SK-N-SH (cell line): ENCODE data around the gene CDKN2B-AS1.

Experiments
- CTCF ChIP-seq: fragments of 200-600 bp; sonication (generic); IDR thresholded peaks from 2 replicates; pipeline ENCODE4 v1.6.1; 2017; ENCODE audit warnings: antibody characterized with exemption, mild to moderate bottlenecking, moderate library complexity
- ELF1 ChIP-seq: IDR thresholded peaks from 2 replicates; pipeline ENCODE4 v1.4.0; 2012
- JUND ChIP-seq: IDR thresholded peaks from 2 replicates; pipeline ENCODE4 v1.4.0; 2012
- POLR2AphosphoS5 ChIP-seq: IDR thresholded peaks from 2 replicates; pipeline ENCODE4 v1.6.1; 2012; ENCODE audit warnings: low read depth, low read length
- USF1 ChIP-seq: IDR thresholded peaks from 2 replicates; pipeline ENCODE4 v1.4.0; 2012; ENCODE audit warnings: low read depth, borderline replicate concordance
- USF2 ChIP-seq: fragments of 150-350 bp; IDR thresholded peaks from 2 replicates; pipeline ENCODE4 v1.6.1; 2017; ENCODE audit warnings: antibody characterized with exemption, low read length, low read depth, borderline replicate concordance
- YY1 ChIP-seq: IDR thresholded peaks from 2 replicates; pipeline ENCODE4 v1.4.0; 2012; ENCODE audit warnings: low read depth, mild to moderate bottlenecking

GRCh38 chr9:21945606-21946005 is 49.0 kb upstream of the CDKN2B-AS1 start:
- TF ChIP-seq YY1, result no peak
- no peak for TF ChIP-seq CTCF
- TF ChIP-seq JUND, result no peak
- TF ChIP-seq USF2, result no peak
- no peak for TF ChIP-seq USF1
- TF ChIP-seq POLR2AphosphoS5, result no peak
- no peak for TF ChIP-seq ELF1
